Ureter (tissue), 1 donor: ENCODE results near the gene MYF5. TPM values are rescaled to one million over a fixed set of nuclear protein-coding genes. Genes with fewer than 3 reads are reported as not detected.

ENCODE experiments used
- DNase-seq: peaks from one replicate; pipeline ENCODE4 v3.0.0-alpha.2; 2020; ENCODE audit warnings: low spot score
- total RNA-seq: library from RNA; stranded (reverse); gene quantifications from one replicate; pipeline ENCODE4 v1.2.4, GENCODE V29; 2023
- donor health status: DM: yes; HTN: yes; CAD: no.

The MYF5 gene
- total RNA-seq, 1 donor from 2014 or later: not detected

DNA sequence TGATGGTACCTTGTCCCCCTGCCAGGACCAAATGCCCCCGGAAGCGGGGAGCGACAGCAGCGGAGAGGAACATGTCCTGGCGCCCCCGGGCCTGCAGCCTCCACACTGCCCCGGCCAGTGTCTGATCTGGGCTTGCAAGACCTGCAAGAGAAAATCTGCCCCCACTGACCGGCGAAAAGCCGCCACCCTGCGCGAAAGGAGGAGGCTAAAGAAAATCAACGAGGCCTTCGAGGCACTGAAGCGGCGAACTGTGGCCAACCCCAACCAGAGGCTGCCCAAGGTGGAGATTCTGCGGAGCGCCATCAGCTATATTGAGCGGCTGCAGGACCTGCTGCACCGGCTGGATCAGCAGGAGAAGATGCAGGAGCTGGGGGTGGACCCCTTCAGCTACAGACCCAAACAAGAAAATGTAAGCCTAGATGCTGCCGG is 8.9 kb upstream of the MYF5 start:
- DNase-seq: no peak

DNA sequence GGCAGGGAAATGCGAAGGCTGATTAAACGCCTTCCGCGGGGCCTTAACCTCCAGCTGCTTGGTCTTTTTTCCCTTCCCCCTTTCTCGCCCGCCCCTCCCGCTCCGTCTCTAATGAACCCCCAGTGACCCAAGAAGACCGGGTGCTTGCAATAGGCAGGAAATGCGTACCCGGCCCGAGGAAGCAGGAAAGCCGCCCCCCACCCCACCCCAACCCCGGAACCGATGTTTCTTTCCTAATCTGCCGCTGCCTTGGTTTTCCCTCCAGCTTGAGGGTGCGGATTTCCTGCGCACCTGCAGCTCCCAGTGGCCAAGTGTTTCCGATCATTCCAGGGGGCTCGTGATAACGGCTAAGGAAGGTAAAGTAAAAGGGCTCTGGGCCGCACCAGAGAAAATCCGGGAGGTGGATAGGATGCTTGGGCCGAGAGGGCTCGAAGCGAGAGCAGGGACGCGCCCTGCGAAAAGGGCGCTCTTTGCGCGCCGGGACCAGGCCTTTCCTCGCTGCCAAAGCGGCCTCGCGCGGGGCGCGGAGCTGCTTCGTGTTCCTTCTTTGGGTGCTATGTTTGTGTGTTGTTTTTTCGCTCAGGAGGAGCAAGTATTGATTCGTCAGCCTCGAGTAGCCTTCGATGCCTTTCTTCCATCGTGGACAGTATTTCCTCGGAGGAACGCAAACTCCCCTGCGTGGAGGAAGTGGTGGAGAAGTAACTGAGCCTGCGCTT is 8.3 kb upstream of the MYF5 start:
- DNase-seq: no peak

DNA sequence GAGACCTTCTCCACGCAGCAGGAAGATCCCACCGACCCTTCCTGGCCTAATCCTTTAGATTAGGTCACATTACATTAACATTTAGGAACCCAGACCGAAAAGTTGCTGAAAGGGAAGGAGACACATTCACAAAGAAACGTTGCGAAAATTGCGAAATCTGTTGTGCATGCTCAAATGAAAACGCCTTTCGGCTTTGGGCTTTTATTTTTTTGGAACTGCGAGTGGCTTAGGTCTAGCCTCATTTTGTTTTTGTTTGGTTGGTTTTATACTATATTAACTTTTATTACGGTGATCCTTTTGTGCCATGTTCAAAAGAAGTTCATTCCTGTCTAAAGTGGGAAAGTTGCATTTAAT is 7.8 kb upstream of the MYF5 start:
- DNase-seq: no peak

GRCh38 chr12:80709811-80710726 is 6.6 kb upstream of the MYF5 start:
- DNase-seq: no peak

DNA sequence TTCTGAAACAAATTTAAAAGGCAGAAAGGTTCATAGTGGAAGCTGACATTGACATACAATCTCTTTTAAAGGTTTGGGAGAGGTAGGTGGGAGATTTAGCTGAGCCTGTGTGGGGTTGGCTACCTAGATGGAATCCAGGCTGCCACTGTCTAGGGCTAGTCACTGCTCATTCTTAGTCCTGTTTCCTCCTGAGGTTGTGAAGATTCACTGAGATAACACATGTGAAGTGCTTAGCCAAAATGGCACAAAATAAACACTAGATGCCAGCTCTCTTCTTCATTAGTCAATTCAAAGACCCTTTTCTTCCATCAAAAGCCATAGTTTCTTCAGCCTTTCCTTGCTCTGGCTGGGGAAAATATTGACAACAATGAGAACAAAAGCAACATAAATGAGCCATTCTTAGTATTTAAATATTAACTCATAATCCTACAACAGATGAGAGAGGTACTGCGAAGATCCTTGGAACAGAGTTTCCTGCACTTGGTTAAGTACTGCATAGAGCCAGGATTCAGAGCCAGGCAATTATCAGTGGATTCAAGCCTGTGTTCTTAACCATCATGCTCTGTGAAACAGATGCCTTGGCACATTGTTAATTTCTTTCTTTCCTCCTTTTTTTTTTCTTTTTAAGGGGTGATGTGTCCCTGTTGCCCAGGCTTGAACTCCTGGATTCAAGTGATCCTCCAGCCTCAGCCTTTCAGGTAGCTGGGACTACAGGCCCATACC is 5.8 kb upstream of the MYF5 start:
- DNase-seq: no peak

DNA sequence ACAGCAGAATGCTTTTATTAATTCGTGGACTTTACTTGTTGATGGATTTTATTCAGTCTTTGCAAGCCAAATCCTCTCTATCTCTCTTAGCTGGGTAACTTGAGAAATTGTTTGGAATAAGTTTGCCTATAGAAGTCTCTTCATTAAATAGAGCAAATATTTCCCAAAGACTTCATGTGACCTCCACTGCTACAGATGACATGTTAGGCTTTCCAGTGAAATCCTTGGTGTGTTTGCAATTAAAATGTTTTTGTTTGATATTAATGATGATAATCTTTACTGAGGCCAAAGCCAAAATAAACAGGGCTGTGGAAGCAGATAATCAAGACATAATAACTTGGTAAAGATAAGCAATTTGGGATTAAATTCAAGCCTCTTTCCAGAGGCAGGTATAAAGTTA is 4.8 kb upstream of the MYF5 start:
- no peak for DNase-seq

DNA sequence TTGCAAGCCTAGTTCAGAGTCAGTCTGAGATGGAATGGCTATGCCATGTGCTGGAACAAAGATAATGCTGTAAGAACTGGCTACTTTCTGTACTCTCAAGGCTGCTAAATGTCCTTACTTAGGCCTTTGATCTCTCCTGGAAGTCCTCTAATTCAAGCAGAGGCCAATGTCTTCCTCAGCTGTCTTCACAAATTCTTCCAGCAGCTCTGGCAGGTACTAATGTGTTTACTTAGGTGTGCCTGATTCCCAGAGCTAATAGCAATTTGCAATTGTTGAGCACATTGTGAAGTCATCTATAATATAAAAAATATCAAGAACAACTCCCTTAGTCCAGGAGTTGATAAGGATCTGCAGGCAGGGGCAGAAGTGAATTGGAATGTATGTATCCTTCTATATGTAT is 3.8 kb upstream of the MYF5 start:
- DNase-seq: no peak

- no peak for DNase-seq
Measured at GRCh38 chr12:80713419-80713818, 3.3 kb upstream of the MYF5 start.

DNA sequence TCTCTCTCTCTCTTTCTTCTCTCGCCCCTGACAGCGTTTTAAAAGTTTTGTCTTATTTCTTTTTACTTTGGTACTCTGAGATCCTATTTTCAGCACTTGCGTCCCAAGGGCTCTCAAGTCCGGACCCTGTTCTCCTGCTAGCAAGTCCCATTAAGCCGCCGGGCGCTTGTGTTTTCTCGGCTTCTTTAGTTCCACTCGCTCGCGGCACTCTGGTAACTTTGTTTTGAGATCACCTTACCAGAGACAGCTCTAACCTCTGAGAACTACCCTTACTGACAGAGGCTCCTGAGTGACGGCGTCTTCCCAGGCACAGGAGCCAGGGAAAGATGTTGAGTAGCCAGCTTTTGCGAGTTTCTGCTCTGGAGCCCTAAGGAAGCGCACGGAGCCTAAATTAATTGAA is 2.7 kb upstream of the MYF5 start:
- DNase-seq: no peak

GRCh38 chr12:80714846-80715245 is 1.9 kb upstream of the MYF5 start:
- DNase-seq: no peak

GRCh38 chr12:80715713-80716249 is 931 bp upstream of the MYF5 start:
- DNase-seq: no peak

DNA sequence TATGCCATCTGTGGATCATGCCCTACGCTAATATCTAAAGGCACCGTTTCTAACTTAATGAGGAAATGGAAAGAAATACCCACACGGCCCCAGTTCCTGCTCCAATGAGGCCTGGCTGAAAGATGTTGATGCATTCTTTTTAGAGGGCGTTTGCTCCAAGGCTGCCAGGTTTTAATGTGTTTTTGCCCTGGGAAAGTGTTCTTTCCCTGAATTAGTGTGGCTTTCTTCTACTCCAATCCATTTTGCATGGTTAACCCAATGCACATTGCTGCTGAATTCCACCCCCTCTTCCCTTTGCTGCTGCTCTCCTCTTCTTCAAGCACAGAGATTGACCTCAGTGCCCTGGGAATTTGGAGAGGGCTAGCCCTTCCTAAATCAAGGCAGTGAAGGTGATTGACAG is 1.1 kb downstream of the MYF5 start:
- DNase-seq: no peak

DNA sequence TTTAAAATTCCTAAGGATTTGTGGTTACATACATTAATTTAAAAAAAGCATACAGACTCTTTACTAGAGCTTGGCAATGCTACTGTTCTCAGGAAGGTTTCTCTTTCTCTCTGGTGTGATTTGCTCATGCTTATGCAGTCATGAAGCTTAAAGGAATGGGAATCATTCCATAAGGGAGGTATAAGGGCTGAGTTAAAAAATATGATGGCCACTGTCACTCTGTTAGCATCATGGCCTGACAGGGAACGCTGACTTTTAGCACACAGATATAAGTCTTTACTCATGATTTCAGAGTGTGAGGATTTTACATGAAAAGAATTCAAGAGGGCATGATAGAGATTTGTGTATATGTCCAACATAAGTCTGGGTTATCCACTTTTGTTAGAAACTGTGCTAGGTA is 3.8 kb downstream of the MYF5 start:
- no peak for DNase-seq

GRCh38 chr12:80721326-80721725 is 4.6 kb downstream of the MYF5 start:
- no peak for DNase-seq

DNA sequence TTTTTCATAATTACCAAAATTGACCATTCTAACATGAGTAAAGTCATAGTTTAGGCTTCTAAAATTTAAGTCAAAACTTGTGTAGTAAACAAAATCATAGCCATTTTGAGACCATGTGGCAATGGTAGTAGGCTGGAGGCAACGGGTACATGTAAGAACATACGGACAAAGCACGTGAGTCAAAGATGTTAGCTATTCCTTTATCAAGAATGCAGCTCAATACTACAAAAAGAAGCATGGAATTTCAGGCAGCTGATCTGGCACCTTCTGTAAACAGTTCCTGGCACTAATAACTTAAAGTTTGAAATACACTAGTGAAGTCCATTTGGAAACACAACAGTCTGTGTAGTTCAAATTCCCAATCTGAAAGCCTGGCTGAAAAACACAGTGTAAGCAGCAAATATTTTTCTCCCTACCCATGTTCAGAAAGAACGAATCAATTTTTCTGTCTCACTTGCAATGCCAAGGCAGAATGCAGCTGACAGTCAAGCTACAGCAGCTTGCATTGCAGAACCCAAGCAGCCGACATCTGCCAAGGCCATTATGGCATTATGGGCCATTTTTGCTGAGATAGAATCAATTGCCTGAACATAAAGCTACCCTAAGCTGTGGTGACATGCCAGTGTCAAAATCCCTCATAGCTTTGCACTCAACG is 29.3 kb downstream of the MYF5 start:
- DNase-seq: no peak

DNA sequence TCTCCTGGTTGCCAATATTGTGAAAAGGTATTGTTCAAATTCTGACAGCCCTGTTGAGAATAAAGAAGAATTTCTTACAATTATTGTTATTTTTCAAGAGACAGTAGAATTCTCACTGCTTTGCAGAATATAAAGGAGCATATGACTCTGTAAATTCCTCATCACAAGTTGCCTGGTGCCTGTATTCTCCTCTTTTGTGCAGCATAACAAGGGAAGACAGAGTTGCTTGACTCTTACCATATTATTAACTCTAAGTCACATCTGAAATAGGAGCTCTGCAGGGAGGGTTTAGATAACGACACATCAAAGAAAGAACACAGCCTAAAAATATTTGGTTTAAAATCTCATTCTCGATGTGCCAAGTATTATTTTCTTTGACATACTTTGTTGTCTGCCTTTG is 31.1 kb downstream of the MYF5 start:
- DNase-seq: no peak

GRCh38 chr12:80749456-80749855 is 32.7 kb downstream of the MYF5 start:
- no peak for DNase-seq

GRCh38 chr12:80752464-80752863 is 35.8 kb downstream of the MYF5 start:
- no peak for DNase-seq

DNA sequence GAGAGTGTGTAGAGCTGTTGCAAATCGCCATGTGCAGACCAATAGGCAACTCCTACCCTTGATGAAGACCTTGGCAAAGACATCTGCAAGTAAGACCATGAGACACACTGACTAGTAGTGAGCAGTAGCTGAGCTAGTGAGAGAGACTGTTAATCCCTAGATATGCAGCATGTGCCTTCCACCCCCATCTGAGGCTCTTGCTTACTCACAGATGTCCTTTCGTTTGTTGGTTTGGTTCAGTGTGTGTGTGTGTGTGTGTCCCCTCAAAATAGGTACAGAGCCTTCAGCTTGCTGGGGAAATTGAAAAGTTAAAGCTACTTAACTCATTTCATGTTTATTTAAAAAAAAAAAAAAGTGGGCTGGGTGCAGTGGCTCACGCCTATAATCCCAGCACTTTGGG is 37.6 kb downstream of the MYF5 start:
- no peak for DNase-seq

GRCh38 chr12:80756875-80757274 is 40.2 kb downstream of the MYF5 start:
- DNase-seq: no peak

DNA sequence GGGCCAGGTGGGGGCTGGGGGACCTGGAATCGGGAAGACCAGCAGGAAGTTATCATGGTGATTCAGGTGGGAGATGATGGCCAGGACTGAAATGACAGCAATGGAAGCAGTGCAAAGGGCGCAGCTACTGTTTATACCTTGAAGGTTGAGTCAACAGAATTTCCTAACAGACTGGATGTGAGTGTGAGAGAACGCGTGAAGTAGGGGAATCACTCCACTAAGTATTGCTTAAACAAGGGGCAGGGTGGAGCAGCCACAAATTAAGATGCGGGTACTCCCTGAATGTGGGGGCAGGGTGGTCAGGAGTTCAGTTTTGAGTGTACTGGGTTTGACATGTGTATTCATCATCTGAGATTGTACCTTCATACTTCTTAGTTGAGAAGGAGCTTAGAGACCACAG is 45.1 kb downstream of the MYF5 start:
- DNase-seq: no peak

DNA sequence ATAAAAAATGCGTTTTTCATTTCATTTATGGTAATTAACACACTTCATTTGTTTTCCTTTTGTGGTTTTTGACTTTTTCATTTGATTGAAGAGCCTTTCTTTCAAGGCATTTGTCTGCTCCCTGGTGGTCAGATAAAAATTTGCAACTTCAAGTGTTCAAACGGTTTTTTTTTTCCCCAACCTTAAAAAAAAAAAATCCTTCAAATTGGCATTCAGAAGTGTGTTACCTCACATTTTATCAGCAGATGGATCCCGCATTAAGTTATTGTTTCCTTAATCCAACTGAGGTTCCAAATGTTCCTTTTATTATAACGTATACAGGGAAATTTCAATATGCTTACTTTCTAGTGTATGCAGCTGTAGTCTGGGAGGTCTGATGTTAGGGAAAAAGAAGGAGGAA is 47.2 kb downstream of the MYF5 start:
- DNase-seq: no peak
